ENCODE measurements around the gene IKZF2.

Gene IKZF2

GRCh38 chr2:213098612-213099011, 52.8 kb downstream of the IKZF2 start:
- no peak for DNase-seq

- DNase-seq, result no peak
These were observed 59.6 kb downstream of the IKZF2 start for GRCh38 chr2:213091765-213092164.

- DNase-seq, result no peak
These were observed 60.6 kb downstream of the IKZF2 start for GRCh38 chr2:213090772-213091171.

GRCh38 chr2:213089438-213089837, 62.0 kb downstream of the IKZF2 start:
- DNase-seq, result no peak

- no peak for DNase-seq
These were observed 64.4 kb downstream of the IKZF2 start for GRCh38 chr2:213087040-213087439.

GRCh38 chr2:213086571-213086970, 64.8 kb downstream of the IKZF2 start:
- no peak for DNase-seq

- no peak for DNase-seq
These were observed 65.4 kb downstream of the IKZF2 start for GRCh38 chr2:213086050-213086449.

GRCh38 chr2:213085538-213085937, 65.9 kb downstream of the IKZF2 start:
- DNase-seq, result no peak

GRCh38 chr2:213084261-213084660, 67.2 kb downstream of the IKZF2 start:
- no peak for DNase-seq

- DNase-seq, result no peak
These were observed 70.3 kb downstream of the IKZF2 start for GRCh38 chr2:213080969-213081617.

GRCh38 chr2:213079756-213080155, 71.7 kb downstream of the IKZF2 start:
- no peak for DNase-seq

GRCh38 chr2:213078686-213079085, 72.7 kb downstream of the IKZF2 start:
- no peak for DNase-seq

GRCh38 chr2:213069531-213069930, 81.9 kb downstream of the IKZF2 start:
- no peak for DNase-seq

GRCh38 chr2:213068676-213069359, 82.6 kb downstream of the IKZF2 start:
- DNase-seq, result no peak

- no peak for DNase-seq
These were observed 83.5 kb downstream of the IKZF2 start for GRCh38 chr2:213067888-213068287.

- no peak for DNase-seq
These were observed 85.0 kb downstream of the IKZF2 start for GRCh38 chr2:213066443-213066743.

- no peak for DNase-seq
These were observed 85.6 kb downstream of the IKZF2 start for GRCh38 chr2:213065583-213066442.

GRCh38 chr2:213064099-213064498, 87.3 kb downstream of the IKZF2 start:
- DNase-seq, result no peak

- no peak for DNase-seq
These were observed 93.4 kb downstream of the IKZF2 start for GRCh38 chr2:213057977-213058376.

- no peak for DNase-seq
These were observed 105.0 kb downstream of the IKZF2 start for GRCh38 chr2:213046431-213046830.

- DNase-seq, result no peak
These were observed 107.8 kb downstream of the IKZF2 start for GRCh38 chr2:213043566-213043965.

GRCh38 chr2:213042262-213042661, 109.2 kb downstream of the IKZF2 start:
- no peak for DNase-seq

GRCh38 chr2:213036836-213037235, 114.6 kb downstream of the IKZF2 start:
- DNase-seq, result no peak

GRCh38 chr2:213034585-213034984, 116.8 kb downstream of the IKZF2 start:
- peak in 1 of 5 donors; percentile 11 for DNase-seq
